ENCODE data around the gene OLFML3.
A peak's percentile ranks its signal among the peaks of the same experiment; 100 is the strongest.

GRCh38 chr1:113976609-113977278, 2.5 kb upstream of the OLFML3 start:
- TF ChIP-seq CTCF (IDR thresholded peaks at IDR 0.05; ENCODE audit: borderline replicate concordance, extremely low read depth, low read length, poor library complexity, severe bottlenecking) (peak; percentile 45), EZH2 (IDR thresholded peaks at IDR 0.05; ENCODE audit: borderline replicate concordance, low read depth, low read length, severe bottlenecking) (no peak)
